Measurements from ENCODE around the gene MLLT11. TPM values are rescaled to one million over a fixed set of nuclear protein-coding genes. Genes with fewer than 3 reads are reported as not detected.

The MLLT11 gene
- total RNA-seq, 4 donors from 2014 or later, result 1.2 to 3.2 (median 1.3) TPM; not detected in 1

- Histone ChIP-seq H3K27me3 (no peaks in the 10 kb centered on the region), H3K9me3 (no peaks in the 10 kb centered on the region), H3K4me1 (no peaks in the 10 kb centered on the region), H3K27ac (no peak within 1 kb of the TSS), H3K36me3 (peaks cover 0 to 21% (median 5%) of the 10 kb centered on the region in 4 donors), H3K4me3 (no peak within 1 kb of the TSS)
- in situ Hi-C loops (cut with MboI; ENCODE audit: low pct_ligation_motif_present in 1 of 4, low pct_unique_long_range_greater_than_20kb in 1 of 4, low sequenced_read_pairs in 3 of 4), result loop anchor here in 1 of 4 donors (25.0 kb wide), 1 partner anchor 126 kb away; the partner anchor contains the start of genes LYSMD1, SCNM1 and TNFAIP8L2
- WGBS, 2 donors (ENCODE audit: low coverage in 1 of 2), result 39% methylated on average over 2 of the region's 2 CpGs; no CpG with 5 or more reads in 1 of the 2 donors
- no peak for DNase-seq
- intact Hi-C loops (cut with DNase I; ENCODE audit: low total_unique reads), result no loop called here
- TF ChIP-seq POLR2A (IDR thresholded peaks at IDR 0.05) (no peak), CTCF (IDR thresholded peaks at IDR 0.05) (no peak), POLR2AphosphoS5 (IDR thresholded peaks at IDR 0.05) (no peak), EP300 (IDR thresholded peaks at IDR 0.05; ENCODE audit: low read depth) (no peak)
These were observed 23.8 kb upstream of the MLLT11 start, which contains the start of gene BNIPL for GRCh38 chr1:151036356-151036755. Gene BNIPL (plus strand): TSS chr1:151036586. CDS start chr1:151036726, 140 bp downstream.

GRCh38 chr1:151037032-151037431, 23.2 kb upstream of the MLLT11 start:
- no peaks in the 10 kb centered on the region for H3K4me1 ChIP-seq
- no peak overlapping the region for H3K4me3 ChIP-seq
- peaks cover 0 to 20% (median 5%) of the 10 kb centered on the region in 4 donors for H3K36me3 ChIP-seq
- 84 to 100% methylated on average over 2 to 6 of the region's 6 CpGs for WGBS, 2 donors (ENCODE audit: low coverage in 1 of 2)
- intact Hi-C loops (cut with DNase I; ENCODE audit: low total_unique reads) (no loop called here), in situ Hi-C loops (cut with MboI; ENCODE audit: low pct_ligation_motif_present in 1 of 4, low pct_unique_long_range_greater_than_20kb in 1 of 4, low sequenced_read_pairs in 3 of 4) (loop anchor here in 1 of 4 donors (25.0 kb wide), 1 partner anchor 125 kb away; the partner anchor contains the start of genes LYSMD1, SCNM1 and TNFAIP8L2)
- no peak for TF ChIP-seq POLR2AphosphoS5 (IDR thresholded peaks at IDR 0.05)
- TF ChIP-seq EP300 (IDR thresholded peaks at IDR 0.05; ENCODE audit: low read depth), result no peak
- DNase-seq, result no peak
- H3K9me3 ChIP-seq, result no peaks in the 10 kb centered on the region
- no peak overlapping the region for H3K27ac ChIP-seq
- H3K27me3 ChIP-seq, result no peaks in the 10 kb centered on the region

- H3K4me3 ChIP-seq, result no peak overlapping the region
- no peaks in the 10 kb centered on the region for H3K9me3 ChIP-seq
- 88 to 90% methylated on average over 2 to 3 of the region's 3 CpGs for WGBS, 2 donors (ENCODE audit: low coverage in 1 of 2)
- intact Hi-C loops (cut with DNase I; ENCODE audit: low total_unique reads), result no loop called here
- TF ChIP-seq POLR2A (IDR thresholded peaks at IDR 0.05) (no peak), EP300 (IDR thresholded peaks at IDR 0.05; ENCODE audit: low read depth) (no peak), POLR2AphosphoS5 (IDR thresholded peaks at IDR 0.05) (no peak), CTCF (IDR thresholded peaks at IDR 0.05) (no peak)
- DNase-seq, result no peak
- in situ Hi-C loops (cut with MboI; ENCODE audit: low pct_ligation_motif_present in 1 of 4, low pct_unique_long_range_greater_than_20kb in 1 of 4, low sequenced_read_pairs in 3 of 4), result loop anchor here in 1 of 4 donors (25.0 kb wide), 1 partner anchor 123 kb away; the partner anchor contains the start of genes LYSMD1, SCNM1 and TNFAIP8L2
- H3K27me3 ChIP-seq, result no peaks in the 10 kb centered on the region
- H3K27ac ChIP-seq, result no peak overlapping the region
- peaks cover 0 to 6% (median under 1%) of the 10 kb centered on the region in 4 donors for H3K36me3 ChIP-seq
- no peaks in the 10 kb centered on the region for H3K4me1 ChIP-seq
These were observed 20.7 kb upstream of the MLLT11 start for GRCh38 chr1:151039521-151039920.

- H3K9me3 ChIP-seq, result no peaks in the 10 kb centered on the region
- WGBS, 2 donors (ENCODE audit: low coverage in 1 of 2), result 80 to 84% methylated on average over 1 of the region's 1 CpG
- no peaks in the 10 kb centered on the region for H3K27me3 ChIP-seq
- intact Hi-C loops (cut with DNase I; ENCODE audit: low total_unique reads), result no loop called here
- H3K36me3 ChIP-seq, result no peaks in the 10 kb centered on the region
- H3K4me1 ChIP-seq, result peaks cover 3 to 8% (median 7%) of the 10 kb centered on the region in 4 donors
- in situ Hi-C loops (cut with MboI; ENCODE audit: low pct_ligation_motif_present in 1 of 4, low pct_unique_long_range_greater_than_20kb in 1 of 4, low sequenced_read_pairs in 3 of 4), result loop anchor here in 1 of 4 donors (25.0 kb wide), 1 partner anchor 119 kb away; the partner anchor contains the start of genes LYSMD1, SCNM1 and TNFAIP8L2
- no peak for DNase-seq
- H3K27ac ChIP-seq, result no peak overlapping the region
- TF ChIP-seq CTCF (IDR thresholded peaks at IDR 0.05), result no peak
- no peak overlapping the region for H3K4me3 ChIP-seq
These were observed 17.0 kb upstream of the MLLT11 start for GRCh38 chr1:151043163-151043562.
